HG02763 (cell line): ENCODE data around the gene PPIP5K2.
"Not testable (repeated sequence)": the region's sequence is repeated elsewhere in the genome, so short reads cannot be mapped to it uniquely, and the experiment has no call there.

Source experiments
- ATAC-seq: cut with Tn5 transposase; IDR thresholded peaks from one replicate; pipeline ENCODE4 v1.9.1; 2021; ENCODE audit warnings: mild to moderate bottlenecking, moderate library complexity; ENCODE audit not compliant: unreplicated experiment

The PPIP5K2 gene

DNA sequence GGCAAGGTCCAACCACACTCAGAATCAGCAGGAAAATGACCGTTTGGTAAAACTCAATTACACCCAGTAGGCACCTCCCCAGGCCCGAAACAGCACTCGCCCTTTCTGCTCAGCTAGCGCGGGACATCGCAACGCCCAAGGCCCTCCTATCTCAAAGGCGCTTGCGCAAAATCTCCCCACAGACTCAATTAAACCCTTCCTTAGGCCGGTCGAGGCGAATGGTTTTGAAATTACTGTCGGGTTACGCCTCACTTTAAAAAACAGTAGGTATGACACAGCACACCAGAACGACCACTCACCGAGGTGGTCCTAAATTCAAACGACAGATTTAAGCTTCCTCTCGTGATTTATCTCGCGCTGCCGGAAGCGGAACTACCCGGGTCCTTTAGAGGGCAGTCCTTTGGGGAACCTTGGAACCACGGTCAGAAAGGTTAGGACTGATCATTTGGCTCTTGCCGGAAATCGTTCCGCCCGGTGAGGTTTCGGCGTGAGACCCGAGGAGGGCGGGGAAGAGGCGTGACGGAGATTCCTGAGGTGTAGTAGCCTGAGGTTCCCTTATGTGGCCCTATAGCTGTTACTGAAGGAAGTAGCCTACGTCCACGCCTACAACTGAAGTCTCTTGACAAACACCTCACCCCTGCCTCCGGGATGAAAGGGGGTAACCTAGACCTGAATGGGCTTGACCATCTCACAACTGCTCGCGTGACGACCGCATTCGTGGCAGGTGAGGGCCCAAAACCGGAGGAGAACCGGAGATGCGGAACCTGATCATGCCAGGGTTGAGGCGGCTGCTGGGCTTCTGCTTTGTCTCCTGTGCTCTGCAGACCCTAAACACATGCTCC lies at the start of gene PPIP5K2, which contains the start of gene GIN1:
Gene PPIP5K2, plus strand, starts transcription at position 537 of the 842 bp plus-strand sequence. CDS start 9,289 bp downstream, outside the sequence.
Gene GIN1, minus strand, starts transcription at position 374 of the 842 bp plus-strand sequence. CDS start 11,431 bp downstream, outside the sequence.
- ATAC-seq, result peak; percentile 95

DNA sequence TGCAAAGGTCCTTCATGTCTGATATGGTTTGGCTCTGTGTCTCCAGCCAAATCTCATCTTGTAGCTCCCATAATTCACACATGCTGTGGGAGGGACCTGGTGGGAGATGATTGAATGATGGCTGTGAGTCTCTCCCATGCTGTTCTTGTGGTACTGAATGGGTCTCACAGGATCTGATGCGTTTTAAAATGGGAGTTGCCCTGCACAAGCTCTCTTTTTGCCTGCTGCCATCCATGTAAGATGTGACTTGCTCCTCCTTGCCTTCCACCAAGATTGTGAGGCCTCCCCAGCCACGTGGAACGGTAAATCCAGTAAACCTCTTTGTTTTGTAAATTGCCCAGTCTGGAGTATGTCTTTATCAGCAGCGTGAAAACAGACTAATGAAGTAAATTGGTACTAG lies 46.6 kb upstream of the PPIP5K2 start:
- ATAC-seq, result not testable (repeated sequence)

DNA sequence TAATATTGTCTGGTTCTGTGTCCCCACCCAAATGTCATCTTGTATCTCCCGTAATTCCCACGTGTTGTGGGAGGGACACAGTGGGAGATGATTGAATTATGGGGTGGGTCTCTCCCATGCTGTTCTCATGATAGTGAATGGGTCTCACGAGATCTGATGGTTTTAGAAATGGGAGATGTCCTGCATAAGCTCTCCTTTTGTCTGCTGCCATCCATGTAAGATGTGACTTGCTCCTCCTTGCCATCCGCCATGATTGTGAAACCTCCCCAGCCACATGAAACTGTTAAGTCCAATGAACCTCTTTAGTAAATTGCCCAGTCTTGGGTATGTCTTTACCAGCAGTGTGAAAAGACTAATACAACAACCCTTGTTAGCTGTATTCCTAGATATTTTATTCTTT lies 44.7 kb upstream of the PPIP5K2 start:
- no peak for ATAC-seq

DNA sequence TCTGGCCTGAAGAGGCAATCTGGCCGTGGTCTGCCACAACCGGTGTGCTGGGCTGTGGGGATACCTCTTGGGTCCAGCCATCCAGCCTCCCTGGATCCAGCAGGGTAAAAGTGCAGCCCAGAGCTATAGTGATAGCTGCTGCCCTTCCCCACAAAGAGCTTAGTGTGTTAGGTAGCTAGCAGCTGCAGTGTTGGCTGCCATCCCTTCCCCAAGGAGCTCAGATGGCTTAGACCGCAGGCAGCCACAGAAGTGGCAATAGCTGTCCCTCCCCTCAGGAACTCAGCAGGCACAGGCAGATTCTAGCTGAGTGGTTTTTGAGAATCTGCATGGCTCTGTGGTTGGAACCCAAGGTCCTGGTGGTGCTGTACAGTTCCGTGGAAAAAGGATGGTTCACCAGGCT lies 40.3 kb upstream of the PPIP5K2 start:
- no peak for ATAC-seq

DNA sequence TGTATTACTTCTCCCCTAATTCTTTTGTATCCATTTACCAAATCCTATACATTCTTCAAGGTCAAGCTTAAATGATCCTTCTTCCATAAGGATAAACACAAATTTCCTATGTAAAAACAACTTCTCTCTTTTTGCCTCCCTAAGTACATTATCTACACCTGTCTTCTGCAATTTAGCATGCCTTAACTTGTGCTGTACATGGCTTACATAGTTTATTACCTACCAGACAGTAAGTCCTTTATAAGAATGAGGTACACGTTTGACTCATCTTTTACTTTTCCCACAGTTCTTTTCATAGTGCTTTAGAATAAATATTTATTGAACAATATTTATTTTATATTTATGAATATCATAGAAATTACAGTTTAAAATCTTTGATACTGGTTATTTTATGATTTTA lies 33.6 kb upstream of the PPIP5K2 start:
- ATAC-seq, result no peak

GRCh38 chr5:103089272-103089671 lies 30.8 kb upstream of the PPIP5K2 start:
- no peak for ATAC-seq

DNA sequence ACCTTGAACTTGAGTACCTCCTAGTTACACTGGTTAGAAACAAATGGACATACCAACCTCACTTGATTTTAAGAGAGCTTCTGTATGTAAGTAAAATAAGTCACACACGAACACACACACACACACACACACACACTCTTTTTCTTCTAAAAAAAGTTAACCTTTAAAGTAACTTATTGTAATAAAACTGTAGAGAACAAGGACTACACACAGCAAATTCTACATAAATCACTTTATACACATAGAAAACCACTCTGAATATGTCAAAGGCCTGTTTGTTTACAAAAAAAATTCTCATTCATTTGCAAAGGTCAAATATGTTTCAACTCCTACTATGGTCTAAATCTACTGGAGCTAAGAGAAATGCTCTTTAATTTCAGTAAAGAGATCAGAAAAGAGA lies 29.3 kb upstream of the PPIP5K2 start:
- ATAC-seq, result no peak

DNA sequence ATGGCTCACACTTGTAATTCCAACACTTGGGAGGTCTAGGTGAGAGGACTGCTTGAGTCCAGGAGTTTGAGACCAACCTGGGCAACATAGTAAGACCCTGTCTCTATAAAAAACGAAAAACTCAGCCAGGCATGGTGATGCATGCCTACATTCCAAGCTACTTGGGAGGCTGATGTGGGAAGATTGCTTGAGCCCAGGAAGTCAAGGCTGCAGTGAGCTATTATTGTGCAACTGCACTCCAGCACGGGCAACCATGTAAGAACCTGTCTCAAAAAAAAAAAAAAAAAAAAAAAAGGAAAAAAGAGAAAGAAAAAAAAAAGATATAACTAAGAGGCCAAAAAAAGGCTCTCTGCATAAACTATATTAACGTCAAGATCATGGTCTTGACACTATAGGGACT lies 27.4 kb upstream of the PPIP5K2 start:
- ATAC-seq, result no peak

DNA sequence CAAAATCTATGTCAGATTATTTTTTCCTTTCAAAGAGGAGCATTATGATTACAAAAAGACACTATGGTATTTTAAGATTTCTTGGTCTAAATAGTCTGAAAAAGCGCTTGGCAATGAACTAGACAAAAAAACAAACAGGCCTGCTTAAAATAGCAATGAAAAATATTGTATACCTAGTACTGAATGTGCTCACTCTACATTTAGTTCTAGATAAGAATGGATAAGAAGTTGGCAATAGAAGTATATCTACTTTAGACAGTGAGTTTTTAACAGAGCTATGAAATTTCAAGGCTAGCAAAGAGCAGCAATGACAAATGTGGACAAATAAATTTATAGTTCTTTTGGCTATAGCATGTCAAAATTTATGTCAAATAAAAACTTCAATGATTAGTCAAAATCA lies 26.4 kb upstream of the PPIP5K2 start:
- ATAC-seq, result no peak

DNA sequence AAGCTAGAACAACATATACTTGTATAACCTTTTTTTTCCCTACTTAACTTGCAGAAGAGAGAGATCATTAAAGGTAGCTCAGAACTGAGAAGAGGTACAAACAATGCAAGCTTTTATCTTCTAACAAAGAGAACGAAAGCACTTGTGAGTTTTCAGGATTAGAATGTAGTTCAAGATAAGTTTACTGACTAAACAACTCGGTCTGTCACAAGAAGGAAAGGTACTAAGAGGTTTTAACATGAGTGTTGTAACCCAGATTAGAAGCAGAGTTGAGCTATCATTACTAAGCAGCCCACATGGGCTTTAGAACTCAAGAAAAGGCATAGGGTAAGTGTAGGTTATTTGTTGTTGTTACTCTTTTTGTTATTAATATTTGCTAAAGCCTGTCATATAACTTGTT lies 25.4 kb upstream of the PPIP5K2 start:
- ATAC-seq, result no peak

DNA sequence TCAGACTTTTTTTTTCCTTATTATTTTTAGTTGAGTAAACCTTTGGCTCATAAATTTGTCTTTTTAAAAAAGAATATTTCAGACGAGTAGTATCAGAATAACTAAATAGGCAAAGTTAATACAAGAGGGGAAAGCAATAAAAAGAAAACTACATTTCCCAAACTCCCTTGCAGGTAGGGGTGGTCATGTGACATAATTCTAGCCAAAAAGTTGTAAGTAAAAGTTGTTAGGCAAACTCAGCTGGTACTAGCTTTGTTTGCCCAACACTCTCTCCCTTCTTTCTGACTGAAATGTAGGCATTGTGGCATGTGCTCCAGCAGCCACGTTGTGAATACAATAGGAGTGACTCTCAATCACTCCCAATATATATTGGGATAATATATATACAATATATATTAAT lies 21.1 kb upstream of the PPIP5K2 start:
- ATAC-seq, result no peak

DNA sequence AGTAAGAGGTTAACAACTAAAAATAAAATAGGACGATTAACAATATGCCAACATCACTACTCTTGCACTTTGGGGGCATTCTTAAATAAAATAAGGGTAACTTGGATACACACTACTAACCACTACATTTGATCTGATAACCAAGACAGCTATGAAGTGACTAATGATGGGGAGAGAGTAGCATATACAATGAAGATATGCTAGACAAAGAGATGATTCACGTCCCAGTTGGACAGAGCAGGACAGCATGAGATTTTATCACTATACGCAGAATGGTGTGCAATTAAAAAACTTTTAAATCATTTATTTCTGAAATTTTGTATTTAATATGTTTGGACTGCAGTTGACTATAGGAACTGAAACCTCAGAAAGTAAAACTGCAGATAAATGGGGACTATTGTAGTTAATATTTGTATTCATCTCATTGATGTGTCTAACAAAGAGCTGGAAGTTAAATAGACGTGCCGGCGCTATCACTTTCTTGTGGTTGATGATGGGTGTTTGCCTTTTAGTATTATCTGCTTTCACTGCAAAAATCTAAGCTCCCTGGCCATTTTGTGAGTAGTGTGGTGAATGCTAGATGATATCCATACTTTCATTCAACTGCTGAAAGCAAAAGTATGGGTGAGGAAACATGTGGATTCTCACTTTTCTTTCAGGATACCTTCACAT lies 18.9 kb upstream of the PPIP5K2 start:
- no peak for ATAC-seq

DNA sequence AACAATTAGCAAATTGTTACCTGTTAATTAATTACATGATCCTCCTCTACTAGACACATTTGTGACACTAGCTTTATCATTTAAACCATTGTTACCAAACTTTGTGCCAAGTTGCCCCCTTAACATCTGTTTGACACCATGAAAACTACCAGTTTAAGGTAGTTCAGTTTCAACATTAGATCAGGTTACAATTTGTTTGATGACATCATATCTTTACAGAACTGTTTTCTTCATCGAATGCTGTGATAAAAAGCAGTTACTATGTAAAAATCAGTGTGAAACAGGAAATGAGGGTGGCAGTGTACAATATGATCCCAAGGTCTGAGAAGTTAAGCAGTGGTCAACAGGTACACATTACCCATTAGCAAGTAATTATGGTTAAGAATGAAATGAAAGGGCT lies 17.9 kb upstream of the PPIP5K2 start:
- no peak for ATAC-seq

- ATAC-seq, result no peak
Observed at GRCh38 chr5:103108086-103108485, 12.0 kb upstream of the PPIP5K2 start.

DNA sequence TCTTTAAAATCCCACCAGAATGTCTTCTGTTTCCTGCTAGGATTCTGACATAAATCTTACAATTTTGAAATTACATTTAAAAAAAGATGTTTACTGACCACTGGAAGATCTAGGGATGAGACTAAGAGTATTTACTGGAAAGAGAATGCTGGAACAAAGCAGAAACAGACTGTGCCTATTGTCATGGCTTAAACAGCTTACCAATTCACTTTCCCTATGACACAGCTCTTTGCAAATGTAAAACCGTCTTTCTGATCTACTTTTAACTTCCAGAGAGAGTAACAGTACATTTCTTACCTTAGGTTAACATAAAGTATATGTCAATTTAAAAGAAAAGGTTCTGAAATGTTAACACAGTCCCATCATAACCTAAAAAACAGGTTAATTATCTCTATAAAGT lies 10.8 kb upstream of the PPIP5K2 start:
- no peak for ATAC-seq

- ATAC-seq, result no peak
Observed at GRCh38 chr5:103110403-103110802, 9.7 kb upstream of the PPIP5K2 start.

GRCh38 chr5:103111468-103111867 lies 8.6 kb upstream of the PPIP5K2 start:
- ATAC-seq, result no peak

DNA sequence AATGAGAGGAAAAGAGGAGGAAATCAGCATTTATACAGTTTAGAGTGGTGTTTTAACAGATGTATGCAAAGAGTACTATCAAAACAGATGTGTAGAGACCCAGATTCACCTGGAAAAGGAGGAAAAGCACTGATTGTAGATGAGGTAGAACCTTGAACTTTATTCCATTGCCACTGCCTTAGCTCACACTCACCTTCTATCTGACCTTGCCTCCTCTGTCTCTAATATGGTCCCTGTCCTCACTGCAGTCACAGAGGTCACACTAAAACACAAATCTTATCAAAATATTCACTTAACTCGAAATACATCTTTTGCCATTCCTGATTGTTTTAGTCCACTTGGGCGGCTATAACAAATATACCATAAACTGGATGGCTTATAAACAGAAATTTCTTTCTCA lies 7.2 kb upstream of the PPIP5K2 start:
- ATAC-seq, result no peak

DNA sequence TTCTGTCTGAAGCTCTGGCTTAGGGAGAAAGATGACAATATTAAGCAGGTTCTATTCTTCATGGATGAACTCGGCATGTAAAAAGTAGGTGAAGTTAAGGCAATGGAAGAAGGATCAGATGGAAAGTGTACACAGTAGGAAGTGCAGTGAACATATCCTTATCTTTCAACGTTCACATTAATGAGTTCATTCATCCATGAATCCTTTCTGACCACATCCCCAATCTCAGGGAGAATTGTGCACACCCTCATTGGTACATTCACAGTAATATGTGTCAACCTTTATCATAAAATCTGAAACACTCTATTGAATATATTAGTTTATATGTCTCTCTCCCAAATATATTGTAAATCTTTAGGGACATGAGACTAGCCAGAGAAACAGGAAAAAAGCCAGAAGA lies 5.7 kb upstream of the PPIP5K2 start:
- no peak for ATAC-seq

GRCh38 chr5:103117471-103117991 lies 2.6 kb upstream of the PPIP5K2 start:
- no peak for ATAC-seq

DNA sequence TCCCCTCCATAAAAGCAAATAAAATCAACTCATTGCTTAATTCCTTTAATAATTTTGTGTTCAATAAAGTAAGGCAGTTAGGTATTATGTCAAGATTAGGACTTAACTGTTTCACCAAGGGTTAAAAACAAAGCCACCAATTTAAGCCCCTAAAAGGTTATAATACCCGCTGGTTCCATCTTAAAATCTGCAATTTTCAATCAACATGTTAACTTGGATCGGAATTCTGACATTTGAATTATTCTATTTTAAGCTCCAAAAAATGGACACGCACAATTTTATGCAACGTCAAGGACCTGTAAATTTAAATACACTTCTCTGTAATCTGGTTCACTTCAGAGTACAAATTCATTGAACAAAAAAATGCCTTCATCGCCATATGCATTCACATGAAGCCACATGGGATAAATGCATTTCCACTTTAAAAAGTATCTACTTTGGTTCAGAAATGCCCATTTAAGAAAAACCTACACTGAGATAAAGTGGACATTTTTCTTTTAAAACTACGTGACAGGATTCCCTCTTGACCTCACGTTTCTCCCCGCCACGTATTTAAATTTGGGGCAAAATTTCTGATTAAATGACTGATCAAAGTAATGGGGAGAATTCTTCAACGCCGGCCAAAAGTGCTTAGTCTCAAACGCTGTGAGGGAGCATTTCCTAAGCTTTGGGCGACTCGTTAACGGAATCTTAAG lies 884 bp upstream of the PPIP5K2 start:
- no peak for ATAC-seq
